GM04503 (cell line): Measurements from ENCODE around the gene HS3ST5.
"Not testable (repeated sequence)": the region's sequence is repeated elsewhere in the genome, so short reads cannot be mapped to it uniquely, and the experiment has no call there.

ENCODE experiments used
- DNase-seq: peaks from one replicate; pipeline ENCODE4 v3.0.0-alpha.2; 2012; ENCODE audit warnings: low read depth

The HS3ST5 gene

DNA sequence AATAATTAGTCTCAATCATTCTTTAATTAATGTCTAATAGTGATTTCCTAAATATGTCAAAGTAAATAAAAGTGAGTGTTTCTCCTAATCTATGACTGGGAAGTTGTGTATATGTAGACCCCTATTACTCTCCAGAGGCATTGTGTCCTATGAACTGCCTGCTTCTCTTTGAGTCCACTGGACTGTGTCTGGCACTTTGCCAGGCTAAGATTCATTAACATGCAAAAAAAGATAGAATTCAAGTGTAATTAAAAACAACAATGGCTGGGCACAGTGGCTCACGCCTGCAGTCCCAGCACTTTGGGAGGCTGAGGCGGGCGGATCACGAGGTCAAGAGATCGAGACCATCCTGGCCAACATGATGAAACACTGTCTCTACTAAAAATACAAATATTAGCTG is 298.3 kb downstream of the HS3ST5 start:
- not testable (repeated sequence) for DNase-seq

DNA sequence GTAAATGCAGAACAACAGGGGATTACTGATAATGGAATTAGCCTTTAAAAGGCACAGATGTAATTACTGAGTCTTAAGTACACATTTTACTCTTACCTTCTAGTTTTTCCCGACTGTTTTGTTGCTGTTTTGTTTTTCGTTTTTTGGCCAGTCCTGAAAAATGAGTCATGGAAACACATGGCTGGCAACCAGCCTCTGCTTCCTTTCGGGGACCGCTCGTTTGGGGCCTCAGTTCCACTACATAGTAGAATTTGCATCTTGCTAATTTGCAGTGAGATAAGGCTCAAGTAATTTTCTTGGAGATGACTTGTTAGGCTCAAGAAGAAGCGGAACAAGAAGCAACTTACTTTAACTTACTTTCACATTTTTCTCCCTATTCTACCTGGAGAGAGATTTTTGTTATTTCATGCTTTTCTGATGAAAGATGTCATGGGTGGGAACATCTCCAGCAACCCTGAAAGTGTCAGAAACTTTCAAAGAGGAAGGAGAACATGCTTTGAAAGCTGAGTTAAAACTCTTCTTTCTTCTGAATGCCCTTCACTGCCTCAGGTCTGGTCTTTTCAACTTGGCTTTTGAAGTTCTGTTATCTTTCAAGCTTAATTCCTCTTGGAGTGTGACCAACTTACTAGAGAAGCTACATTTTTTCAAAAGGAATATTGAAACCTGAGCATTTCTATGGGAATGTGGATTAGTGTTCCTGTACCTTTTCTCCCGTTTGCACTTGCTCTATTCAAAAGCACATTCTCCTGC is 300.4 kb downstream of the HS3ST5 start:
- no peak for DNase-seq

DNA sequence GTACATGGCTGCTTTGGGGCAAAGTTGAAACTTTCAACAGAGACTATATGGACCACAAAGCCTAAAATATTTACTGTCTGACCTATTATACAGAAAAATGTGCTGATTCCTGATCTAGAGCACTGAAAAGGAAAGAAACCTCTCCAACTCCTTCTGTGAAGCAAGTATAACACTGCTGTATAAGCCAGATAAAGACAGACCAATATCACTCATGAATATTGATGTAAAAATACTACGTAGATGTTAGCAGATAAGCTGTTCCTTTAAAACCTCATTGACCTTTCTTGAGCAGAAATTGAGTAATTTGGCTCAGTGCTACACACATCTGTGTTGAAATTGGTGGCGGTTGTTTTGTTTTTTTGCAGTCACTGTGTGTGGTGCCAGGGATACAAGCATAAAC is 302.0 kb downstream of the HS3ST5 start:
- DNase-seq: no peak

DNA sequence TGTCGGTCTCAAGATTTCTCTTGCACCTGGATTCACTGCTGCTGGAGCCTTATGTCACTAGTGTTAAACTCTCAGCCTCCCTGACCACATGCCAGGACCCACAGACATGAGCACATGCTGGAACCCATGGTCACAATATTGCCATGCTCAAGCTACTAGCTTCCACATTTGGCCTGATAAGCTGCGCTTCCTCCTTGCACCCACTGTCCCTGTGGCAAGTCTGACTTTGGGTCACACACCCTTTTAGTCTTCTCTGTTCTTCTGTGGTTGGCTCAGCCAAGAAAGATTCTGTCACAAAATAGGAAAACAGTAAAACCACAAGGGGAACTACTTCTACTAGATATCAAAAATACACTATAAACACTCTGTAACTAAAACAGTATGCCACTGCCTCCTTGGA is 303.0 kb downstream of the HS3ST5 start:
- no peak for DNase-seq

DNA sequence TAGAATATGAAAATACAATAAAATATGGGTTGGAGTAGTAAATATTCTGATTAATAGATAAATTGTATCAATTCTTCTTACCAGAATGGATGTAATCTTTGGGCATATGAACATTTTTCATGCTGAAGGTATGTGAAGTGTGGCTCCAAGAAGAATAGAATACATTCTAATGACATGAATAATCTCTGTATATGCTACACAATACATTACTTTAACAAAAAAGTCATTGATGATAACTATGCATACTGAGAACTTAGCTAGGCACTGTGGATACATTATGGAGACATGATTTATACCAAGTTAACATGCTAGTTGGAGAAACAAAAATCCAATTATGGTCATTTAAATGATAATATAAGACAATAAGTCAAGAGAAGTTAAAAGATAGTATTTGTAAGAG is 309.2 kb downstream of the HS3ST5 start:
- no peak for DNase-seq

DNA sequence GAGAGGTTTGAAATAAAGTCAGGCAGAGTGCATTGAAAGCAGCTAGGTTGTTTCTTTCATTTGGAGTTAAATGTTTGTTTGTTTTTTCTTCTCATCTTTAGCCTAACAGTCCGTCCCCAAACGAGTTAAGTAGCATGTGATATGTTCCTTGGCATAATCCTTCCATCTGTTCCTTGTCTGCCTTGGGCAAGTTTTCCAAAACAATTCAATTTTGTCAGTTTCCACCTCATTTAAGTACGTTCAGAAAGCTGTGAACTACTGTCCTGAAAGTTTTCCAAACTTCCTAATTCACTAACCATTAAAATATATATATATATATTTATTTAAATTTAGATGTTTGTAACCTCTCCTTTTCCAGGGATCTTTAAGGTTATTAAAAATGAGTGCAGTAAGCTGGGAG is 310.1 kb downstream of the HS3ST5 start:
- no peak for DNase-seq

DNA sequence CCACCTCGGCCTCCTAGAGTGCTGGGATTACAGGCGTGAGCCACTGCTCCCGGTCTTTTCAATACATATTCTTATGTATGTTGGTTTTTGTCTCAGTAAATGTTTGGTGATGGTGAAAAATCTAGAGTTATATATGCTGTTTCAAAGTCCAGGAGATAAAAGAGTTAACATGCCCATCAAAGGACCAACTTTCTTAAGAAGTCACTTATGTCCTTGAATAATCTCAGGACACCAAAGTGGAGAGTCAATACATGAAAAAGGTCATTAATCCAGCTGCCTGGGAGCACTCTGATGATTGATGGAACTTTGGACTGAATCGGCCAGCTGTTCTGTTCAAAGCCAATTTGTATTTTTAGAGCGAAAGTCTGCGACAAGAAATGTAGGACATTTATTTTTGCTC is 312.1 kb downstream of the HS3ST5 start:
- DNase-seq: no peak

DNA sequence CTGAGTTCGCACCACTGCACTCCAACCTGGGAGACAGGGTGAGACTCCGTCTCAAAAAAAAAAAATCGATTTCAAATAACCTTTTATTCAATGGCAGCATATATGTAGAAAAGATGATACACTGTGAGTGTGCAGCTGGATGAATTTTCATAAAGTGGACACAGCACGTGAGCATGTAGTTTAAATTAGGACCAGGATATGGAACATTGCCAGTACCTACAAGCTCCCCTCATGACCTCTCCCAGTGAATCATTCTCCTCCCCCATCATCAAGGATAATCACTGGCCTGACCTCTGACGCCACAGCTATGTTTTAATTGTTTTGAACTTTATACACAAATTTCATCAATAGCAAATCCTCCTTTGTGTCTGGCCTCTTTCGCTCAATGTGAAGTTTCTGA is 318.1 kb downstream of the HS3ST5 start:
- DNase-seq: no peak

DNA sequence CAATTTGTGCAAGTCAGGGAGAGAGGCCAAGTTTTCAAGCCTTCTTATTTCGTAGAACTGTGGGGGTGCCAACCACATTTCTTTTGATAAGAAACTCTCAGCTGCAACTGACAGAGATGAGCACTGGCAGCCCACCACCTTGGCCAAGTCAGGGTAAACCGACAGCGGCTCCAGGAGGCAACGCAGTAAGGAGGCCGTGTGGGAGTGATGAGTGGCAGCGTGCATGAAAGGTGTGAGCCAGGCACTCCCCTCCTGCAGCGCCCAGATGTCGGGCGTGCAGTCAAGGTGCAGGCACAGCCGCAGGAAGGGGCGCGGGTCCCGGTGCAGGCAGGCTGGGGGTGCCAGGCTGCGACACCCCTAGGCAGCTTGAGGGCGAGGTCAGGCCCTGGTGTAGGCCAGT is 322.6 kb downstream of the HS3ST5 start:
- no peak for DNase-seq

DNA sequence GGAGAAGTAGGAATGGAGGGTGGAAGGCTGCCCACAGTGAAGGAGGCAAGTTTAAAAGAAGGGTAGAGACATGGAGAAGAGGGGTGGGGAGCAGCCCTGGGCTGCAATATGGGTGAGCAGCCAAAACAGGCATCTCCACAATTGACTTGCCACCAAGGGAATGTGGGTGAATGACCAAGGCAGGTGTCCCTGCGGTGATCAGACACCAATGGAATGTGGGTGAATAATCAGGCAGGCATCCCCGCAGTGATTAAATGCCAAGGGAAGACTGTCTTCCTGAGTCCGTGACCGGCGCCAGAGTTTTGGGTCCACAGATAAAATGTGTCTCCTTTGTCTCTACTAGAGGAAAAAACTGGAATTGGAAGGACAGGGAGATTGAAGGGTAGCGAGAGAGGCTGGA is 325.7 kb downstream of the HS3ST5 start:
- DNase-seq: not testable (repeated sequence)

DNA sequence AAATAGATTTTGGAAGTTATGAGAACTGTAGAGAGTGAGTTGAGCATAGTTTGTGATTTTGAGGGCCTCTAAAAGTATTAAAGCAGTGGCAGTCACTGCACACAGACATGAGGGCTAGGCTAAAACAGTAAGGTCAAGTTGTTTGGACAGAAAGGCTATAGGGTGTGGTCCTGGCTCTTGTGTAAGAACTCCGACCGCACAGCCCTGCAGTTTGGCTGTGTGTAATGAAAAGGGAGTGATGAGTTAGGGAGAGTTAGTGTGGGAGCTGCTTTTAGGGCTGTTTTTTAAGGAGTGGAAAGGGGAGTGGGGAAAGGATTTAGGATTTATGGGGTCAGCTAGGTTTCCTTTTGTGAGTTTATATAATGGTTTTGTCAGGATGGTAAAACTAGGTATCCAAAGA is 328.7 kb downstream of the HS3ST5 start:
- not testable (repeated sequence) for DNase-seq

DNA sequence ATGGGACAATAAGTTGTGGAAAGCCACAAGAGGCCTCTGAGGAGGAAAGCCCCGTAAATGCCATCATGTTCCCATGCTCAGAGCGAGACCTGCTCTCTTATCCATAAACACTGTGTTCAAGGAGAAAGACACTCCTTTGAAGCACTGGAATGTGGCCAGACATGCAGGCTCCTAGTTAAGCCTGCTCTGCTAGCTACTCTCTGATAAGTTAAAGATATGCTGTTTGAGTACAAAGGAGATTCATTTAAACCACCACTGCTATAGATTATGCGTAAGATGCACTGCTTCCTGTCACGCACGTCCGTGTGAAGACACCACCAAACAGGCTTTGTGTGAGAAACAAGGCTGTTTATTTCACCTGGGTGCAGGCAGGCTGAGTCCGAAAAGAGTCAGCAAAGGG is 331.3 kb downstream of the HS3ST5 start:
- not testable (repeated sequence) for DNase-seq

DNA sequence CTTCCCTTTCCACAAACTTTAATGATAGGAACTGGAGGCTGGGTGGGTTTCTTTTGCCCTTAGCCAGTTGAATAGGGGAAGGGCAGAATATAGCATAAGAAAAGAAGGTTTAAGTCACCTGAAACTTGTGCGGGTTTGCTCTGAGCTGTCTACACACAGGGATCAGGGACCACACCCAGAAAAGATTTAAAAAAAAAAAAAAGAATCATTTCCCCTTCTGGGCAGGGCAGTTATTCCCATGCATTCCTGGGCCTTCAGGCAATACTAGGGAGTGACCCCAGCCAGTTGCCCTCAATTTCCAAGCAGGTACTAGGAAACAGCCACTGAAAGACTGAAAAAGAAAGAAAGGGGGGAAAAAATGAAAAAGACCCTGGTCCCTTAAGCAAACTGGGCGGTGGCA is 332.3 kb downstream of the HS3ST5 start:
- no peak for DNase-seq

DNA sequence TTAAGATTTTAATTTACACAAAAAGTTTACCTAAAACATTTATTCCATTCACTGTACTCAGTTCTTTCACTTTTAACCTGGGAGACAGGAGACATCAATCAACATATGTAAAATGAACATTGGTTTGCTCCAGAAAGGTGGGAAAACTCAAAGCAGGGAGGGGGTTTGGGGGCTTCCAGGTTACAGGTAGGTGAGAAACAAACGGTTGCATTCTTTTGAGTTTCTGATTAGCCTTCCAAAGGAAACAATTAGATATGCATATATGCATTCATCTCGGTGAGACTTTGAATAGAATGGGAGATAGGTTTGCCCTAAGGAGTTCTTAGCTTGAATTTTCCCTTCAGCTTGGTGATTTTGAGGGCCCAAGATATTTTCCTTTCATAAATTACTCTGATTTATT is 333.6 kb downstream of the HS3ST5 start:
- no peak for DNase-seq

DNA sequence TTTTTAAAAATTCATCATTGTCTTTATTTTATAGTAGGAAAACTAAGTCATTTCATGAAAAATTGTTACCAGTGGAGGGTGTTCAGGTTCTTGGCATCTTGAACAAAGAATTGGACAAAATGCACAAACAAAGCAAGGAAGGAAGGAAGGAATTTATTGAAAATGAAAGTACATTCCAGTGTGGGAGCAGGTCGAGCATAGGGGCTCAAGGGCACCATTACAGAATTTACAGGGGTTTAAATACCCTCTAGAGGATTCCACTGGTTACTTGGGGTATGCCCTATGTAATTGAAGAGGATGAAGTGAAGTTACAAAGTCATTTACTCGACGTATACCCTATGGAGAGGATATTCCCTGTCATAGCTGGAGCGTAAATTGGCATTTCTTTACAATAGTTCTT is 334.5 kb downstream of the HS3ST5 start:
- DNase-seq: no peak

DNA sequence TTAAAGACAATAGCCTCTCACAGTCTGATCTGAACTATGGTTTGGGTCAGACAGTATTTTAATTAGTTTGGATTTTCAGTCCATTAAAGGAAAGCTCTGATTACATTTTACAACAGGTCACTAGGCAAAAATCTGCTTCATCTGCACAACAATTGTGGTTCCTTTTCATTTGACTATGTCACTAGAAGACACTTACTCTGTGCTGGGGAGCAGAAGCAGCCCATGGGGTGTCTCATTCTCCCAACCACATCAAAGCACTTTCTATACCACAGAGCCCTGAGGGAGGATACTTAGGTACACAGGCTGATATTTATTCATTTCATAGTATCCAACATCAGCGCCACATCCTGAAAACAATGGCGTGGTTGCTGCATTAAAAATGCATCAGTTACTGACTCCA is 335.3 kb downstream of the HS3ST5 start:
- DNase-seq: no peak
